ENCODE measurements around the gene HYAL2.

HYAL2 gene

DNA sequence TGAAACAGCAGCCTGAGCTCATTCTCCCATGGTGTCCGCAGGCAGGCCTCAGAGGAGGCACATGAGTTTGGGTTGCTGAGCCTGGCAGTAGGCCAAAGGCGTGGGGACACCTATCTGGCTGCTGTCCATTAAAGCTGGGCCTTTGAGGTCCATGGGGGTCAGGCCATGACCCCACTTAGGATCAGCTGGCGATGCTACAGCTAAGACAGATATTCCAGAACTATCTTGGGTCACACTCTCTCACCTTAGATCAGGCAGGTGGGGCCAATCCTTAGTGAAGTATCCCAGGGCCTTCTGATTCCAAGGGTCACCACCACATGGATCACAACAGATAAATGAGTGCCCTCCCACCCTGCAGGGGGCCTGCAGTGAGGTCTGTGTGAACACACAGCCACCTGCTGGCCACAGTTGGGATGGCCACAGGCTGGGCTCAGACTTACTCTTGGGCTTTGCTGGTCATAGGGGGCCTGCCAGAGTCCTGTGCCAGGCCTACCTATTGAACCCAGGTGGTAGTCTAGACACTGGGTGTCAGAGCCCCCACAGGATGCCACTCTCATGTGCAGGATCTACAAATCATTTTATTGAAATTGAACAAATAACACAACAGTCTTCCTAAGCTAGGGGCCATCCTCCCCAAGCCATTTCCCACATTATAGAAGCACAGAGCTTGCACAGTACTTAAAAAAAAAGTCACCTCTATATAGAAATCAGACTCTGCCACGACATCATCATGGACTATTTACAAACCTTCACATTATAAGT, 2.0 kb upstream of the HYAL2 start:
- H3K18ac ChIP-seq (ENCODE audit: low read length) = peak overlapping the region; percentile 25
- H3K4me1 ChIP-seq (ENCODE audit: control insufficient read depth in 2 of 2, insufficient read depth in 1 of 2, low read depth in 1 of 2, low read length in 2 of 2) = peaks cover 28 to 32% of the 10 kb centered on the region in 2 donors
- peak overlapping the region; percentile 38 for H2AK5ac ChIP-seq (ENCODE audit: low read depth, low read length)
- H3K27ac ChIP-seq (replicated peaks; ENCODE audit: low read length) = no peak overlapping the region
- peaks cover 17% of the 10 kb centered on the region for H3K79me1 ChIP-seq (ENCODE audit: low read depth, low read length)
- H3K36me3 ChIP-seq (replicated peaks in 1 of 2; ENCODE audit: control insufficient read depth in 2 of 2, insufficient read depth in 2 of 2, low read length in 2 of 2) = peaks cover 17 to 42% of the 10 kb centered on the region in 2 donors
- H2BK120ac ChIP-seq (ENCODE audit: low read depth, low read length) = no peak overlapping the region
- no peak for DNase-seq (ENCODE audit: low spot score)
- peak overlapping the region in 1 of 2 donors; percentile 0 for H3K4me3 ChIP-seq (ENCODE audit: low read length in 2 of 2)
- H3K4ac ChIP-seq (ENCODE audit: low read length) = no peak overlapping the region
- H3K14ac ChIP-seq (ENCODE audit: low read length) = no peak overlapping the region
- WGBS, 2 donors (ENCODE audit: extremely low coverage in 2 of 2, insufficient read length in 2 of 2, insufficient replicate concordance in 1 of 2) = no CpG with 5 or more reads among the region's 4 CpGs
- H4K91ac ChIP-seq (ENCODE audit: low read depth, low read length, poor library complexity) = peak overlapping the region; percentile 28
- no peak overlapping the region for H4K8ac ChIP-seq (ENCODE audit: low read depth, low read length)
- no peak overlapping the region for H2BK12ac ChIP-seq (ENCODE audit: low read length)
- no peak overlapping the region for H2BK5ac ChIP-seq (ENCODE audit: low read length)
- H2AFZ ChIP-seq (ENCODE audit: low read length) = no peak overlapping the region
- H3K9me3 ChIP-seq (replicated peaks in 1 of 2; ENCODE audit: control insufficient read depth in 2 of 2, insufficient read depth in 1 of 2, low read depth in 1 of 2, low read length in 2 of 2) = no peaks in the 10 kb centered on the region
- no peak overlapping the region for H3K23ac ChIP-seq (ENCODE audit: low read depth, low read length, poor library complexity)
- H3K27me3 ChIP-seq (ENCODE audit: control insufficient read depth in 3 of 3, insufficient read depth in 3 of 3, low read depth in 1 of 3, low read length in 3 of 3) = no peaks in the 10 kb centered on the region
- H3K4me2 ChIP-seq (ENCODE audit: insufficient read depth, low read length, poor library complexity, severe bottlenecking) = no peak overlapping the region
- H2BK15ac ChIP-seq (ENCODE audit: low read length) = no peak overlapping the region
- H3K9ac ChIP-seq (ENCODE audit: low read depth, low read length, poor library complexity) = no peak overlapping the region

DNA sequence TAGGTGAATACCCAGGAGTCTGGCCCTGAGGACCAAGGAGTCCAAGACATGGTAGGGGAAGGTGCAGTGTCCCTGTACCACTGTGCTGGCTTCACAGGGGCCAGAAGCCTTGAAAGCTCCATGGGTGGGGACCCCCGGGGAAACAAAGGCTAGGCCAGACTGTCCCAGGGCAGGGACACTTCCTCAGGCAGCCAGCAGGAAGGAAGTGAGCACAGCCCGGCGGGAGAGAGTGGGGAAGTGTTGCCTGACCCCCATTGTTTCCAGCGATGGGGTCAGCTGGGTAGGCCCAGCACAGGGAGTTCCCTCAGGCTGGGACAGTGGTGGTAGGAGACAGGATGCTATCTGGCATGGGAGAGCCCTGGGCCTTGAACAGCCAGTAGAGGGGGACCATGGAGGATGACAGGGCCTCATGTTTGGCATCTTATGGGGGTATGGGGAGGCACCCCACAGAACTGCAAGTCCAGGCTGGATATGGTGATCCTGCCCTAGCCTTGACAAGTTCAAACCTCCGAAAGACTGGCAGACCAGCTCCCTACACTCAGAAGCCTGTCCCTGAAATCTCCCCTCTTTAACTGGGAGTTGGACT, 1.2 kb upstream of the HYAL2 start:
- no peaks in the 10 kb centered on the region for H3K27me3 ChIP-seq (ENCODE audit: control insufficient read depth in 3 of 3, insufficient read depth in 3 of 3, low read depth in 1 of 3, low read length in 3 of 3)
- no CpG with 5 or more reads among the region's 5 CpGs for WGBS, 2 donors (ENCODE audit: extremely low coverage in 2 of 2, insufficient read length in 2 of 2, insufficient replicate concordance in 1 of 2)
- H3K9ac ChIP-seq (ENCODE audit: low read depth, low read length, poor library complexity) = peak overlapping the region; percentile 21
- peak overlapping the region; percentile 44 for H2AK5ac ChIP-seq (ENCODE audit: low read depth, low read length)
- H3K4me3 ChIP-seq (ENCODE audit: low read length in 2 of 2) = no peak overlapping the region
- H2BK120ac ChIP-seq (ENCODE audit: low read depth, low read length) = no peak overlapping the region
- H3K79me1 ChIP-seq (ENCODE audit: low read depth, low read length) = peaks cover 20% of the 10 kb centered on the region
- no peak overlapping the region for H4K8ac ChIP-seq (ENCODE audit: low read depth, low read length)
- H2BK15ac ChIP-seq (ENCODE audit: low read length) = peak overlapping the region; percentile 14
- H3K4me1 ChIP-seq (ENCODE audit: control insufficient read depth in 2 of 2, insufficient read depth in 1 of 2, low read depth in 1 of 2, low read length in 2 of 2) = peaks cover 32 to 33% of the 10 kb centered on the region in 2 donors
- H3K14ac ChIP-seq (ENCODE audit: low read length) = no peak overlapping the region
- H3K23ac ChIP-seq (ENCODE audit: low read depth, low read length, poor library complexity) = no peak overlapping the region
- H2BK5ac ChIP-seq (ENCODE audit: low read length) = no peak overlapping the region
- DNase-seq (ENCODE audit: low spot score) = no peak
- H3K36me3 ChIP-seq (replicated peaks in 1 of 2; ENCODE audit: control insufficient read depth in 2 of 2, insufficient read depth in 2 of 2, low read length in 2 of 2) = peaks cover 23 to 45% of the 10 kb centered on the region in 2 donors
- H4K91ac ChIP-seq (ENCODE audit: low read depth, low read length, poor library complexity) = no peak overlapping the region
- H2BK12ac ChIP-seq (ENCODE audit: low read length) = peak overlapping the region; percentile 68
- no peaks in the 10 kb centered on the region for H3K9me3 ChIP-seq (replicated peaks in 1 of 2; ENCODE audit: control insufficient read depth in 2 of 2, insufficient read depth in 1 of 2, low read depth in 1 of 2, low read length in 2 of 2)
- no peak overlapping the region for H3K4me2 ChIP-seq (ENCODE audit: insufficient read depth, low read length, poor library complexity, severe bottlenecking)
- H3K18ac ChIP-seq (ENCODE audit: low read length) = peak overlapping the region; percentile 23
- no peak overlapping the region for H3K27ac ChIP-seq (replicated peaks; ENCODE audit: low read length)
- no peak overlapping the region for H2AFZ ChIP-seq (ENCODE audit: low read length)
- no peak overlapping the region for H3K4ac ChIP-seq (ENCODE audit: low read length)

GRCh38 chr3:50323092-50323600, 601 bp upstream of the HYAL2 start:
- WGBS, 2 donors (ENCODE audit: extremely low coverage in 2 of 2, insufficient read length in 2 of 2, insufficient replicate concordance in 1 of 2) = no CpG with 5 or more reads among the region's 4 CpGs

DNA sequence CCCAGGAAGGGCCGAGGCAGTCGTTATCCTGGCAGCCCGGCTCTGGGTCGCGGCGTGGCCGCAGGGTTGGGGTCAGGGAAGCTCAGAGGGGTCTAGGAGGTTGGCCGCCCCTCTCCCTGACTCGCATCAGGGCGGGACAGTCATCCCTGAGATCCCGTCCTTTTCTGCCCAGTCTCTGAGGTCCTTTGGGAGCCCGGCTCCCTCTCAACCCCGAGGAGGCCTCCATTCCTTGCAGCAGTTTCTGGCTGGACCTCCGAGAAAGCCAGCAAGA, 495 bp downstream of the HYAL2 start:
- H3K14ac ChIP-seq (ENCODE audit: low read length) = peak overlapping the region; percentile 39
- peak overlapping the region; percentile 54 for H3K4me2 ChIP-seq (ENCODE audit: insufficient read depth, low read length, poor library complexity, severe bottlenecking)
- H2AK5ac ChIP-seq (ENCODE audit: low read depth, low read length) = peak overlapping the region; percentile 90
- DNase-seq (ENCODE audit: low spot score) = no peak
- H3K36me3 ChIP-seq (replicated peaks in 1 of 2; ENCODE audit: control insufficient read depth in 2 of 2, insufficient read depth in 2 of 2, low read length in 2 of 2) = peaks cover 37 to 62% of the 10 kb centered on the region in 2 donors
- H2BK15ac ChIP-seq (ENCODE audit: low read length) = peak overlapping the region; percentile 99
- H2BK5ac ChIP-seq (ENCODE audit: low read length) = peak overlapping the region; percentile 15
- WGBS, 2 donors (ENCODE audit: extremely low coverage in 2 of 2, insufficient read length in 2 of 2, insufficient replicate concordance in 1 of 2) = no CpG with 5 or more reads among the region's 14 CpGs
- peaks cover 0 to 2% of the 10 kb centered on the region in 2 donors for H3K9me3 ChIP-seq (replicated peaks in 1 of 2; ENCODE audit: control insufficient read depth in 2 of 2, insufficient read depth in 1 of 2, low read depth in 1 of 2, low read length in 2 of 2)
- H3K4me1 ChIP-seq (ENCODE audit: control insufficient read depth in 2 of 2, insufficient read depth in 1 of 2, low read depth in 1 of 2, low read length in 2 of 2) = peaks cover 29 to 36% of the 10 kb centered on the region in 2 donors
- H3K4ac ChIP-seq (ENCODE audit: low read length) = peak overlapping the region; percentile 66
- peak overlapping the region; percentile 94 for H2BK120ac ChIP-seq (ENCODE audit: low read depth, low read length)
- peak overlapping the region; percentile 61 to 67 for H3K4me3 ChIP-seq (ENCODE audit: low read length in 2 of 2)
- H3K18ac ChIP-seq (ENCODE audit: low read length) = peak overlapping the region; percentile 94
- H3K9ac ChIP-seq (ENCODE audit: low read depth, low read length, poor library complexity) = no peak overlapping the region
- peak overlapping the region; percentile 99 for H2AFZ ChIP-seq (ENCODE audit: low read length)
- H4K91ac ChIP-seq (ENCODE audit: low read depth, low read length, poor library complexity) = no peak overlapping the region
- H3K27me3 ChIP-seq (ENCODE audit: control insufficient read depth in 3 of 3, insufficient read depth in 3 of 3, low read depth in 1 of 3, low read length in 3 of 3) = no peaks in the 10 kb centered on the region
- no peak overlapping the region for H4K8ac ChIP-seq (ENCODE audit: low read depth, low read length)
- H2BK12ac ChIP-seq (ENCODE audit: low read length) = peak overlapping the region; percentile 46
- peak overlapping the region; percentile 90 for H3K27ac ChIP-seq (replicated peaks; ENCODE audit: low read length)
- peak overlapping the region; percentile 48 for H3K23ac ChIP-seq (ENCODE audit: low read depth, low read length, poor library complexity)
- peaks cover 25% of the 10 kb centered on the region for H3K79me1 ChIP-seq (ENCODE audit: low read depth, low read length)

More at GRCh38 chr3:50323092-50323600, 601 bp upstream of the HYAL2 start:
- no peaks in the 10 kb centered on the region for H3K9me3 ChIP-seq (replicated peaks in 1 of 2; ENCODE audit: control insufficient read depth in 2 of 2, insufficient read depth in 1 of 2, low read depth in 1 of 2, low read length in 2 of 2)
- peak overlapping the region; percentile 94 for H2BK120ac ChIP-seq (ENCODE audit: low read depth, low read length)
- H3K4me2 ChIP-seq (ENCODE audit: insufficient read depth, low read length, poor library complexity, severe bottlenecking) = peak overlapping the region; percentile 54
- no peaks in the 10 kb centered on the region for H3K27me3 ChIP-seq (ENCODE audit: control insufficient read depth in 3 of 3, insufficient read depth in 3 of 3, low read depth in 1 of 3, low read length in 3 of 3)
- no peak overlapping the region for H3K27ac ChIP-seq (replicated peaks; ENCODE audit: low read length)
- H4K8ac ChIP-seq (ENCODE audit: low read depth, low read length) = no peak overlapping the region
- H3K36me3 ChIP-seq (replicated peaks in 1 of 2; ENCODE audit: control insufficient read depth in 2 of 2, insufficient read depth in 2 of 2, low read length in 2 of 2) = peaks cover 28 to 51% of the 10 kb centered on the region in 2 donors
- no peak overlapping the region for H2BK5ac ChIP-seq (ENCODE audit: low read length)
- H3K18ac ChIP-seq (ENCODE audit: low read length) = peak overlapping the region; percentile 23
- H3K4me3 ChIP-seq (ENCODE audit: low read length in 2 of 2) = no peak overlapping the region
- H2AFZ ChIP-seq (ENCODE audit: low read length) = no peak overlapping the region
- peaks cover 26% of the 10 kb centered on the region for H3K79me1 ChIP-seq (ENCODE audit: low read depth, low read length)
- no peak overlapping the region for H4K91ac ChIP-seq (ENCODE audit: low read depth, low read length, poor library complexity)
- H3K4ac ChIP-seq (ENCODE audit: low read length) = no peak overlapping the region
- no peak overlapping the region for H3K14ac ChIP-seq (ENCODE audit: low read length)
- H2BK15ac ChIP-seq (ENCODE audit: low read length) = peak overlapping the region; percentile 99
- peak overlapping the region; percentile 68 for H2BK12ac ChIP-seq (ENCODE audit: low read length)
- no peak overlapping the region for H3K23ac ChIP-seq (ENCODE audit: low read depth, low read length, poor library complexity)
- no peak for DNase-seq (ENCODE audit: low spot score)
- H3K4me1 ChIP-seq (ENCODE audit: control insufficient read depth in 2 of 2, insufficient read depth in 1 of 2, low read depth in 1 of 2, low read length in 2 of 2) = peaks cover 30 to 35% of the 10 kb centered on the region in 2 donors
- H3K9ac ChIP-seq (ENCODE audit: low read depth, low read length, poor library complexity) = peak overlapping the region; percentile 21
- H2AK5ac ChIP-seq (ENCODE audit: low read depth, low read length) = peak overlapping the region; percentile 90
